ENCODE data around the gene MYCBP2.

- no peak for TF ChIP-seq CTCF (conservative IDR thresholded peaks at IDR 0.05; ENCODE audit: low read depth, low read length)
- no peak for TF ChIP-seq EZH2 (IDR thresholded peaks at IDR 0.05; ENCODE audit: borderline replicate concordance, low read depth, low read length, poor library complexity, severe bottlenecking)
Measured at GRCh38 chr13:77099415-77099814, 227.5 kb downstream of the MYCBP2 start.
